OCI-LY3 (cell line): Measurements from ENCODE around the gene COL11A2.

ENCODE experiments used
- H2AFZ ChIP-seq: fragments of 200-600, 300-600 bp; shearing (Covaris generic); 2 replicates; pipeline ENCODE4 v1.6.0; 2014; ENCODE audit warnings: antibody characterized with exemption, low read depth, low read length
- H3K27ac ChIP-seq: fragments of 200-600, 300-600 bp; sonication (generic); 2 replicates; pipeline ENCODE4 v1.5.1; 2014; ENCODE audit warnings: mild to moderate bottlenecking, low read length, moderate library complexity, mixed read lengths
- H3K27me3 ChIP-seq: fragments of 200-600, 300-600 bp; sonication (generic); 2 replicates; pipeline ENCODE4 v1.6.1; 2014; ENCODE audit warnings: low read depth, low read length, mixed read lengths
- H3K36me3 ChIP-seq: fragments of 200-600, 300-600 bp; sonication (generic); replicated peaks from 2 replicates; pipeline ENCODE3; 2014; ENCODE audit warnings: low read depth, low read length, mixed read lengths
- H3K4me1 ChIP-seq: fragments of 300-600, 200-600 bp; sonication (generic); 2 replicates; pipeline ENCODE4 v1.6.1; 2014; ENCODE audit warnings: low read length, mixed read lengths
- H3K4me2 ChIP-seq: fragments of 200-600, 300-600 bp; sonication (generic); 2 replicates; pipeline ENCODE4 v1.6.1; 2014; ENCODE audit warnings: low read length, mixed read lengths
- H3K4me3 ChIP-seq: fragments of 300-600, 200-600 bp; sonication (generic); 2 replicates; pipeline ENCODE4 v1.5.1; 2014; ENCODE audit warnings: antibody characterized with exemption, mild to moderate bottlenecking, low read length, moderate library complexity
- H3K79me2 ChIP-seq: fragments of 300-600, 200-600 bp; shearing (Covaris generic); 2 replicates; pipeline ENCODE4 v1.6.1; 2014; ENCODE audit warnings: mild to moderate bottlenecking, low read length, mixed read lengths
- H3K9ac ChIP-seq: fragments of 300-600, 200-600 bp; shearing (Covaris generic); 2 replicates; pipeline ENCODE4 v1.6.0; 2014; ENCODE audit warnings: mild to moderate bottlenecking, low read length, moderate library complexity
- H3K9me3 ChIP-seq: fragments of 200-600, 300-600 bp; shearing (Covaris generic); 2 replicates; pipeline ENCODE4 v1.6.1; 2014; ENCODE audit warnings: low read length, mixed read lengths; ENCODE audit not compliant: insufficient read depth
- H4K20me1 ChIP-seq: fragments of 200-600, 300-600 bp; sonication (generic); 2 replicates; pipeline ENCODE4 v1.6.1; 2016; ENCODE audit warnings: low read length, mixed read lengths; ENCODE audit not compliant: insufficient read depth
- CTCF ChIP-seq: fragments of 200-600, 300-600 bp; sonication (generic); IDR thresholded peaks from 2 replicates; pipeline ENCODE4 v1.5.1; 2014; ENCODE audit warnings: antibody characterized with exemption, low read length, low read depth
- EZH2phosphoT487 ChIP-seq: fragments of 200-600 bp; shearing (Covaris generic); IDR thresholded peaks from 2 replicates; pipeline ENCODE4 v1.6.1; 2018; ENCODE audit warnings: antibody characterized with exemption, mixed run types, low read depth

COL11A2 gene

DNA sequence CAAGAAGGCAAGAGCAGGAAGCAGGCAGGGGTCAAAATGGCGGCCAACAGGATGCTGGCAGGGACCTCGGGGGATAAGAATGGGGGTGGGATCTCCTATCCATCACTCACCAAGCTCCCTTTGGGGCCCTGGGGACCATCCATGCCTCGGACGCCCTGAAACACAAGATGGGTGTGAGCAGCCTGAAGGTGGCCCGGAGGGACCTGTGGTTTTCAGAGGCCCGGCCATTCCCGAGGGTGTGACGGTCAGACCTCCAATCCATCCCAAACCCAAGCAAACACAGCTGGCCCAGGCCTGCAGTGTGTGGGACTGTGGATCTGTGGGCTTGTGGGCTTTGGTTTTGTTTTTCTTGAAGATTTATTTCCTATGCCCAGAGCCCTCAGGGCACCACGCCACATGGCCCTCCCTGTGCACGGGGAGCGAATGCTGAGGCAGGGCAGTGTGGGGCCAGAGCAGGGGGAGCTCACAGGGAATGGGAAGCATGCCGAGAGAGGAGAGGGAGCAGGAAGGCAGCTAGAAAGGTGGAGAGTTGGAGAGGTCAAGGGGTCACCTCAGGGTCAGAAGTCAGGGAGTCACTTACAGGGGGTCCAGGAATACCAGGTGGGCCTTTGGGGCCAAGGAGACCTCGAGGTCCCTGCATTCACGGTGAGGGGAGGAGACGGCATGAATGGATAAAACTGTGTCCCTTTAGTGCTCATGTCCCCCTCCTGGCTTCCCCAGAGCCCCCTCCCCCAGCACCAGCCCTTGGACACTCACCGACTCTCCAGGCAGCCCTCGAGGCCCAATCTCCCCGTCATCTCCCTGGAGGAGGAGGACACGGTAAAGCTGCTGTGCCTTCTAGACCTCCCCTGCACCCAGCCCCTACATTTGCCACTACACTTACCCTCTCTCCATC lies 14.5 kb downstream of the COL11A2 start:
- Histone ChIP-seq H3K36me3 (no peaks in the 10 kb centered on the region), H3K9ac (no peak overlapping the region), H3K4me3 (no peak overlapping the region), H3K4me1 (no peaks in the 10 kb centered on the region), H3K79me2 (no peaks in the 10 kb centered on the region), H3K27me3 (no peaks in the 10 kb centered on the region), H3K4me2 (no peak overlapping the region), H3K27ac (no peak overlapping the region), H4K20me1 (no peaks in the 10 kb centered on the region), H3K9me3 (no peaks in the 10 kb centered on the region), H2AFZ (no peak overlapping the region)
- no peak for TF ChIP-seq EZH2phosphoT487
- TF ChIP-seq CTCF, result no peak

GRCh38 chr6:33176906-33177305 lies 15.4 kb downstream of the COL11A2 start:
- Histone ChIP-seq H3K4me1 (peaks cover 4% of the 10 kb centered on the region; the same call in 1 of the 2 replicates), H3K4me2 (no peak overlapping the region), H3K36me3 (no peaks in the 10 kb centered on the region), H3K79me2 (no peaks in the 10 kb centered on the region), H4K20me1 (no peaks in the 10 kb centered on the region), H3K9ac (no peak overlapping the region), H3K4me3 (no peak overlapping the region), H3K9me3 (no peaks in the 10 kb centered on the region), H3K27ac (no peak overlapping the region), H3K27me3 (no peaks in the 10 kb centered on the region), H2AFZ (no peak overlapping the region)
- TF ChIP-seq EZH2phosphoT487 (no peak), CTCF (no peak)

GRCh38 chr6:33175436-33176069 lies 16.7 kb downstream of the COL11A2 start:
- Histone ChIP-seq H3K27ac (no peak overlapping the region), H3K4me3 (no peak overlapping the region), H3K9me3 (no peaks in the 10 kb centered on the region), H3K4me1 (peaks cover 4% of the 10 kb centered on the region), H3K36me3 (no peaks in the 10 kb centered on the region), H3K9ac (no peak overlapping the region), H4K20me1 (no peaks in the 10 kb centered on the region), H3K27me3 (no peaks in the 10 kb centered on the region), H3K4me2 (no peak overlapping the region), H2AFZ (no peak overlapping the region), H3K79me2 (no peaks in the 10 kb centered on the region)
- TF ChIP-seq EZH2phosphoT487 (no peak), CTCF (no peak)

DNA sequence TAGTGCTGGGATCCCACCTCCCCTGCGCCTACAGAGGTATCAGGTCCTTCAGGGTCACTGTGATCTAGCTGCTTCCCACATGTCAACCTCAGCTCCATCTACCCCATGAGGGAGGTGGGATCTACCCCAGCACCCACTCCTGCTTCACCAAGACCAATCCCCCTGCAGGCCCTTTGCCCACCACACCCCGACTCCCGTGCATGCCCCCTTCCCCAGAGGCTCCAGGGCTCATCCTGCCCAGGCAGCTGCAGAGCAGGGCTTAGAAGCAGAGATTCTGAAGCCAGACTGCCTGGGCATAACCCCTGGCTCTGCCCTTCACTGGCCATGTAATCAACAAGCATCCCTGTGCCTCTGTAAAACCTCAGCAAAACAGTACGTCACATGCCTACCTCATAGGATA lies 17.5 kb downstream of the COL11A2 start:
- Histone ChIP-seq H4K20me1 (no peaks in the 10 kb centered on the region), H3K4me1 (peaks cover 12% of the 10 kb centered on the region), H3K36me3 (no peaks in the 10 kb centered on the region), H3K27me3 (no peaks in the 10 kb centered on the region), H3K79me2 (no peaks in the 10 kb centered on the region), H2AFZ (no peak overlapping the region), H3K9ac (no peak overlapping the region), H3K4me3 (no peak overlapping the region), H3K9me3 (no peaks in the 10 kb centered on the region), H3K4me2 (no peak overlapping the region), H3K27ac (no peak overlapping the region)
- TF ChIP-seq EZH2phosphoT487 (no peak), CTCF (no peak)
